Choroid plexus epithelial cell (primary cell): ENCODE results near the gene SIX2.
A peak's percentile ranks its signal among the peaks of the same experiment; 100 is the strongest.

Source experiments
- DNase-seq: peaks from one replicate; pipeline ENCODE4 v3.0.0-alpha.2; 2010; ENCODE audit warnings: low read depth
- H3K4me3 ChIP-seq: 2 replicates; pipeline ENCODE4 v1.5.1; 2011; ENCODE audit warnings: low read depth, mild to moderate bottlenecking, control low read depth, low read length, moderate library complexity
- TF ChIP-seq, protein P1 (sequence below): conservative IDR thresholded peaks from 2 replicates; pipeline ENCODE4 v1.5.1; 2011; ENCODE audit warnings: low read depth, mild to moderate bottlenecking, control low read depth, inconsistent platforms, low read length, moderate library complexity

The SIX2 gene

DNA sequence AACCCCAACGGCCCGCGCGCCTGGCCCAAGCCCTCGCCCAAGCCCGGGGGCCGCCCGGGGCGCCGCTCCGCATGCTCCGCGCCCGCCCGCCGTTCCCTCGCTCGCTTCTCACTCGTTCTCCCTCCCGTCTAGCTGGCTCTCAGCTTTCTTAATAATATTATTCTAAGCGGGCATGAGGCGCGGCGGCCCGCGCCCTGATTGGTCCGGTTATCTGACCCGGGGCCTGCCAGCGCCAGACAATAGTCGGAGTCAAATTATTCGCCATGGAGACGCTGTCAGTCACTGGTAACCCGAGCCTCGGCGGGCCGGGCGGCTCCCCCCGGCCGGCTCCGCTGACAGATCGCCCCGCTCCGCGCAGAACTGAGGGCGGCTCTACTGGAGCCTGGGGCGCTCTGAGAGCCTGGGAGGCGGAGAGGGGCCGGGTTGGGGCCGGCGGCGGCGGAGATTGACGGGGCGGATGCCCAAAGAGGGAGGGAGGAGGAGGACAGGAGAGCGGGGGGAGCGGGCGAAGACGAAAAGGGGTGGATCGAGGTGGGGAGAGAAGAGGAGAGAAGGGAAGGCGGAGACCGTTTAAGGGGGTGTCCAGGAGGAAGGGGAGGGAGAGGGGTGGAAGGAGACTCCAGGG is at the start of gene SIX2:
Gene SIX2 (minus strand): TSS at position 150 of the 625 bp plus-strand sequence. CDS start 342 bp downstream, outside the sequence.
- peak within 1 kb of the TSS; percentile 70 for H3K4me3 ChIP-seq
- DNase-seq: peak; percentile 99
- TF ChIP-seq, protein P1, sequence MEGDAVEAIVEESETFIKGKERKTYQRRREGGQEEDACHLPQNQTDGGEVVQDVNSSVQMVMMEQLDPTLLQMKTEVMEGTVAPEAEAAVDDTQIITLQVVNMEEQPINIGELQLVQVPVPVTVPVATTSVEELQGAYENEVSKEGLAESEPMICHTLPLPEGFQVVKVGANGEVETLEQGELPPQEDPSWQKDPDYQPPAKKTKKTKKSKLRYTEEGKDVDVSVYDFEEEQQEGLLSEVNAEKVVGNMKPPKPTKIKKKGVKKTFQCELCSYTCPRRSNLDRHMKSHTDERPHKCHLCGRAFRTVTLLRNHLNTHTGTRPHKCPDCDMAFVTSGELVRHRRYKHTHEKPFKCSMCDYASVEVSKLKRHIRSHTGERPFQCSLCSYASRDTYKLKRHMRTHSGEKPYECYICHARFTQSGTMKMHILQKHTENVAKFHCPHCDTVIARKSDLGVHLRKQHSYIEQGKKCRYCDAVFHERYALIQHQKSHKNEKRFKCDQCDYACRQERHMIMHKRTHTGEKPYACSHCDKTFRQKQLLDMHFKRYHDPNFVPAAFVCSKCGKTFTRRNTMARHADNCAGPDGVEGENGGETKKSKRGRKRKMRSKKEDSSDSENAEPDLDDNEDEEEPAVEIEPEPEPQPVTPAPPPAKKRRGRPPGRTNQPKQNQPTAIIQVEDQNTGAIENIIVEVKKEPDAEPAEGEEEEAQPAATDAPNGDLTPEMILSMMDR: no peak

DNA sequence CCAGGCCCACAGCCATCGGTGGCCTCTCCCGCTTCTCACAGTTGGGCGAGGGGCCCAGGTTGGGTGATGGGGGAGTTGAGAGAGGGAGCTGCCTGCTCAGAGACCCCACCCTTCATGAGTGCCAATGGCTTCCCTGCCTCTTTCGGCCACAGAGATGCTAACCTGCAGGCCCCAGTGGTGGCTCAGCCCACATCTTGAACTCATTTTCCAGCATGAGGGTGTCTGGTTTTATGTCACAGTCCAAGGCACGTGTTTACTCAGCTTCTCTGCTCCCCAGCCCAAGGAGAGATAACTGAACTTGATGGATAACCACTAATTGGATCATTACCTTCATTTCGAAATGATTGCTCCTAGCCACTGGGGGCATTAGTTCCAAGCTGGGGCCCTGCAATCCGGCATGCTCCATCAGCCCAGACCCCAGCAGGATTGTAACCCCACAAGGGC is 45.9 kb upstream of the SIX2 start:
- no peak overlapping the region for H3K4me3 ChIP-seq
- DNase-seq: no peak
- TF ChIP-seq, protein P1: no peak

DNA sequence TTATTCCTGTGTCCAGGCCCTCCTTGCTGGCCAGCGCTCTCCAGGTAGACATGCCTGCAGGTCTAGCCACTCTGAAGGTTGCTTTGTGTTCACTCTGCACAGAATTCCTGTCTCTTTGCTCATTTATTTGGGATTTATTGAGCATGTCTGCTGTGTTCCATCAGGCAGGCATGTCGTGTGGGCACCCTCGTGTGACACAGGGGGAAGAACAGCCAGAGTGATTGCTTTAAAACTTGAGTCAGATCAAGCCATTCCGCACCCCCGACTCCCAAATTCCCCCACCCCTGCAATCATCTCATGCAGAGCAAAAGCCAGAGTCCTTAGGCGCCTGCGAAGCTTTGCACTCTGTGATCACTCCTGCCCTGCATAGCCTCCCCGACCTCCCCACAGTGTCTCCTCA is 44.7 kb upstream of the SIX2 start:
- no peak overlapping the region for H3K4me3 ChIP-seq
- no peak for DNase-seq
- TF ChIP-seq, protein P1: no peak

DNA sequence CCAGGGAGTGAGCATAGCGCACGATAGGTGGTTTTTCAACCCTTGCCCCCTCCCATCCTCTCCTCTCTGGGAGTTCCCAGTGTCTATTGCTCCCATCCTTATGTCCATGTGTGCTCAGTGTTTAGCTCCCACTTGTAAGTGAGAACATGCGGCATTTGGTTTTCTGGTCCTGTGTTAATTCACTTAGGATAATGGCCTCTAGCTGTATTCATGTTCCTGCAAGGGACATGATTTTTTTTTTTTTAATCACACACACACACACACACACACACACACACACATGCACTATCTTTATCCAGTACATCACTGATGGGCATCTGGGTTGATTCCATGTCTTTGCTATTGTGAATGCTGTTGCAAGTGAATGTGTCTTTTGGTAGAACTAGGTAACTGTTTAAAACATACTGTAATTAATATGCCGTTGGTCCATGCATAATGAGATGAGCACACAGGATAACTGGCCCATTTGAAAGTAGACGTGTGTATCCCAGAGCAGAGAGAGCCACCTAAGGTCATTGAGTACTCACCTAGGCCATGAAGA is 43.2 kb upstream of the SIX2 start:
- no peak overlapping the region for H3K4me3 ChIP-seq
- TF ChIP-seq, protein P1: no peak
- DNase-seq: no peak

DNA sequence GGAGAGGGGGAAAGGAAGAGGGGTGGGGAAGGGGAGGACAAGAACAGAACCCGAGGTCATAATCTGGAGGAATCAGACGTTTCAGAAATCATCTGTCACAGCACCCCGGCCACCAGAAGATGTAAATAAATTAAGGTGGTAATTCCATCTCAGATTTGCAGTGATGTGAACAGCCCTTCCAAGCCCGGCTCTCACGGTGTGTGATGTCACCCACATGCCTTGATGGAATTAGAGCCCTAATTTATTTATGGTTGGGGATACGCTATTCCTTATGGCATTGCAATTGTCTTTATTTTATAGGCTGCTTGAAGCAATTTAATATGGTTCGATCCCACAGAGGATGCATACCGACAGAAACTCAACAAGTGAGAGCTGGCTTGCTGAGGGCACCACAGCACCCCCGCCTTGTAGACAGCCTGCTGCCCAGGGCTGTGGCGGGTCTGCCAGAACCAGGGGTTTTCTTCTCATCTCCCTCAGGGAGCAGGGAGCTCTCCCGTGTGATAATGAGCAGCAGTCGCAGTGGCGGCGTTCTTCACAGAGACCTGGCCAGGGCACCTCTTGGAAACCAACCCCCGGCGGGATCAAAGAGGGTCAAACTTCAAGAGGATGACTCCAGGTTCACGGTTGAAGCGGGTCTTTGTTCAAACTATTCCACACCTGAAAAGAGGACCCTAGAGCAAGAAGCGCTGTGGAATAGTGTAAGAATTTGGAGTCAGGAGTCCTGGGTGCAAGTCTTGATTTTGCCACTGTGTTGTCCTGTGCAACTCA is 40.5 kb upstream of the SIX2 start:
- no peak overlapping the region for H3K4me3 ChIP-seq
- DNase-seq: no peak
- TF ChIP-seq, protein P1: no peak

DNA sequence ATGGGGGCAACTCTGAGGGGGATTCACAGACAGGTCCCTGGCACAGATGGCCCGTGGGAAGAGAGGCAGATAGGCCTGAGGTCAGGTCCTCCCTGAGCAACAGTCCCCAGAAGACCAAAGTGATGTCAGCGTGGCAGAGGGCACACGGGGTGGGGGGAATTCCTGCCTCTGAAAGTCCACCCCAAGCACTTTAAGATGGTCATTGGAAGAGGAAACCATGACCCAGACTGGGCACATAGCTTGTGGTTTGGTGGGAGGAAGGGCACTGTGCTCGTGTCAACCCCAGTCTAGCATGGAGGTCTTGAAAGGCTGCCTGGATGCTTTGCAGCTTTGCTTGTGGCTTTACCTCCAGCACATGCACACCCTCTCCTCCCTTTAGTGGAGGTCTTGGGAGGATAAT is 38.0 kb upstream of the SIX2 start:
- TF ChIP-seq, protein P1: no peak
- DNase-seq: no peak
- H3K4me3 ChIP-seq: no peak overlapping the region

DNA sequence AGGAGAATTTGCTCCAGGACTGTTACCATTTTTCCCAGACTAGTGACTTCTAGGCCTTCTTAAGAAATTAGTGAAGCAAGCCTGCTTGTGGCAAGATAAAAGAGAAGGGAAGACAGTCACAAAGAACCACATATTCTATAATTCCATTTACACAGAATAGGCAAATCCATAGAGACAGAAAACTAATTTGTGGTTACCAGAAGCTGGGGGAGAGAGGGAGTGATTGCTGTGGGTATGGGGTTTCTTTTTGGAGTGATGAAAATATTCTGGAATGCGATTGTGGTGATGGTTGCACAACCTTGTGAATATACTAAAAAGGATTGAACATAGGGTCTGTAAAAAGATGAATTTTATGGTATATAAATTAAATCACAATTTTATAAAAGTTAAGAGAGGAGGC is 37.5 kb upstream of the SIX2 start:
- TF ChIP-seq, protein P1: no peak
- H3K4me3 ChIP-seq: no peak overlapping the region
- DNase-seq: peak; percentile 46
